ENCODE data around the gene EPHA2.

DNA sequence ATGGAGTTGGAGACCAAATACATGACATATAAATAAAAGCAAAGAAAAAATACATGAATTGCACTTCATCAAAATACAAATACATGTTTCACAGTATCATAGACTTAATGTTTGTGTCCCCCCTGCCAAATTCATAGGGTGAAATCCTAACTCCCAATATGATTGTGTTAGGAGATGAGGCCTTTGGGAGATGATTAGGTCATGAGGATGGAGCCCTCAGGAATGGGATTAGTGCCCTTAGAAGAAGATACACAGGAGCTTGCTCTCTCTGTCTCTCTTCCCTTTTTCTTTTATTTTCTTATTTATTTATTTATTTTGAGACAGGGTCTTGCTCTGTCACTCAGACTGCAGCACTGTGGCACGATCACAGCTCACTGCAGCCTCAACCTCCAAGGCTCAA, 56.5 kb downstream of the EPHA2 start:
- TF ChIP-seq POLR2A (IDR thresholded peaks at IDR 0.05), result no peak
- TF ChIP-seq, protein P1, sequence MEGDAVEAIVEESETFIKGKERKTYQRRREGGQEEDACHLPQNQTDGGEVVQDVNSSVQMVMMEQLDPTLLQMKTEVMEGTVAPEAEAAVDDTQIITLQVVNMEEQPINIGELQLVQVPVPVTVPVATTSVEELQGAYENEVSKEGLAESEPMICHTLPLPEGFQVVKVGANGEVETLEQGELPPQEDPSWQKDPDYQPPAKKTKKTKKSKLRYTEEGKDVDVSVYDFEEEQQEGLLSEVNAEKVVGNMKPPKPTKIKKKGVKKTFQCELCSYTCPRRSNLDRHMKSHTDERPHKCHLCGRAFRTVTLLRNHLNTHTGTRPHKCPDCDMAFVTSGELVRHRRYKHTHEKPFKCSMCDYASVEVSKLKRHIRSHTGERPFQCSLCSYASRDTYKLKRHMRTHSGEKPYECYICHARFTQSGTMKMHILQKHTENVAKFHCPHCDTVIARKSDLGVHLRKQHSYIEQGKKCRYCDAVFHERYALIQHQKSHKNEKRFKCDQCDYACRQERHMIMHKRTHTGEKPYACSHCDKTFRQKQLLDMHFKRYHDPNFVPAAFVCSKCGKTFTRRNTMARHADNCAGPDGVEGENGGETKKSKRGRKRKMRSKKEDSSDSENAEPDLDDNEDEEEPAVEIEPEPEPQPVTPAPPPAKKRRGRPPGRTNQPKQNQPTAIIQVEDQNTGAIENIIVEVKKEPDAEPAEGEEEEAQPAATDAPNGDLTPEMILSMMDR (IDR thresholded peaks at IDR 0.05), result no peak
- no peak for TF ChIP-seq POLR2AphosphoS5 (IDR thresholded peaks at IDR 0.05; ENCODE audit: insufficient read depth in 1 of 2, low read depth in 1 of 2)
